GM21526 (cell line): ENCODE measurements around the gene POLR1B.
A peak's percentile ranks its signal among the peaks of the same experiment; 100 is the strongest.
"Not testable (repeated sequence)": the region's sequence is repeated elsewhere in the genome, so short reads cannot be mapped to it uniquely, and the experiment has no call there.

Experiments
- ATAC-seq: cut with Tn5 transposase; IDR thresholded peaks from one replicate; pipeline ENCODE4 v1.9.1; 2021; ENCODE audit warnings: moderate library complexity; ENCODE audit not compliant: unreplicated experiment, low FRiP score

POLR1B gene, protein sequence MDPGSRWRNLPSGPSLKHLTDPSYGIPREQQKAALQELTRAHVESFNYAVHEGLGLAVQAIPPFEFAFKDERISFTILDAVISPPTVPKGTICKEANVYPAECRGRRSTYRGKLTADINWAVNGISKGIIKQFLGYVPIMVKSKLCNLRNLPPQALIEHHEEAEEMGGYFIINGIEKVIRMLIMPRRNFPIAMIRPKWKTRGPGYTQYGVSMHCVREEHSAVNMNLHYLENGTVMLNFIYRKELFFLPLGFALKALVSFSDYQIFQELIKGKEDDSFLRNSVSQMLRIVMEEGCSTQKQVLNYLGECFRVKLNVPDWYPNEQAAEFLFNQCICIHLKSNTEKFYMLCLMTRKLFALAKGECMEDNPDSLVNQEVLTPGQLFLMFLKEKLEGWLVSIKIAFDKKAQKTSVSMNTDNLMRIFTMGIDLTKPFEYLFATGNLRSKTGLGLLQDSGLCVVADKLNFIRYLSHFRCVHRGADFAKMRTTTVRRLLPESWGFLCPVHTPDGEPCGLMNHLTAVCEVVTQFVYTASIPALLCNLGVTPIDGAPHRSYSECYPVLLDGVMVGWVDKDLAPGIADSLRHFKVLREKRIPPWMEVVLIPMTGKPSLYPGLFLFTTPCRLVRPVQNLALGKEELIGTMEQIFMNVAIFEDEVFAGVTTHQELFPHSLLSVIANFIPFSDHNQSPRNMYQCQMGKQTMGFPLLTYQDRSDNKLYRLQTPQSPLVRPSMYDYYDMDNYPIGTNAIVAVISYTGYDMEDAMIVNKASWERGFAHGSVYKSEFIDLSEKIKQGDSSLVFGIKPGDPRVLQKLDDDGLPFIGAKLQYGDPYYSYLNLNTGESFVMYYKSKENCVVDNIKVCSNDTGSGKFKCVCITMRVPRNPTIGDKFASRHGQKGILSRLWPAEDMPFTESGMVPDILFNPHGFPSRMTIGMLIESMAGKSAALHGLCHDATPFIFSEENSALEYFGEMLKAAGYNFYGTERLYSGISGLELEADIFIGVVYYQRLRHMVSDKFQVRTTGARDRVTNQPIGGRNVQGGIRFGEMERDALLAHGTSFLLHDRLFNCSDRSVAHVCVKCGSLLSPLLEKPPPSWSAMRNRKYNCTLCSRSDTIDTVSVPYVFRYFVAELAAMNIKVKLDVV

GRCh38 chr2:112542123-112542983, at the start of gene POLR1B:
Gene POLR1B, plus strand, starts transcription at chr2:112542465. Its CDS starts 30 bp downstream, at chr2:112542495.
- peak; percentile 80 for ATAC-seq

DNA sequence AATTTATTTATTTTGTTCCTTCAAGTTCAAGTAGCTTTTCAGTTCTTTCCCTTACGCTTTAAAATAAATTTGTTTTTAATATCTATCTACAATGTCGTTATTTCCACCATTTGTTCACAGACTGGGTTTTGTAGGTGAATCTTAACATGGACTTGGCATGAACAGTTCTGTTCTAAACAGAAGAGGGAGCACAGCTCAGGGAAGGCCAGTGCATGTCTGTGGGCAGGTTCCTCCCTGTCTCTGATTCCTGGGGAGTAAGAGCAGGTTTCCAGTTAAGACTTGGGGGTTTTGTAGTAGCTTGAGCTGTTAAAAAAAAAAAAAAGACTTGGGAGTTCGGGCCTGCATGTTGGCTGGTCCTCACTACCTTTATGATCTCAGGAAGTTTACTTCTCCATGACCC, 49.2 kb upstream of the POLR1B start:
- no peak for ATAC-seq

DNA sequence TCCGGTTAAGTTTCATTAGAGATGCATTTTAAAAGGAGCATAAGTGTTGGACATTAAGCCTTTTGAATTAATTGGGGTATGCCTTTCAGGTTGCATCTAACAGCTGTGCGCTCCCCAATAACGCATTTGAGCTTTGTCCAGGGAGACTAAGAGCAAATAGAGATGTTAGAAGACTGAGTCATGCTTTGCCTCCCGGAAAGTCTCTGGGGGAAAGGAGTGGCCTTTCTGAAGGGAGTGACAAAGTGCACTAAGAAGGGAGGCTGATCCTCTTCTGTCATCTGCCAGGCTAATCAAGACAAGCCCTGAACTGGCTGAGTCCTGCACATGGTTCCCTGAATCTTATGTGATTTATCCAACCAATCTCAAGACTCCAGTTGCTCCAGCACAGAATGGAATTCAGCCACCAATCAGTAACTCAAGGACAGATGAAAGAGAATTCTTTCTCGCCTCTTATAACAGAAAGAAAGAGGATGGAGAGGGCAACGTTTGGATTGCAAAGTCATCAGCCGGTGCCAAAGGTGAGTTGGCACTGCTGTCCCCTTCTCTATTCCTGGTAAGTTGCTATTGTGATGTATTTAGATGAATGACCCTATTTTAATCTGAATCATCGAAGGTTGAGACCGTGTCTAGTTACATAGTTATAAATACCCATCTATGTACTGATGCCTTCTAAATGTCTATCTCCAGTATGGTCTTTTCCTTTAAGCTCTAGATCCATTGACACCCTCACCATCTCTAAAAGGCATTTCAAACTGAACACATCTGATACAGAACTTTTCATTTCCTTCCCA, 48.2 kb upstream of the POLR1B start:
- no peak for ATAC-seq

GRCh38 chr2:112494828-112495227, 47.4 kb upstream of the POLR1B start:
- ATAC-seq: no peak

- not testable (repeated sequence) for ATAC-seq
Measured at GRCh38 chr2:112495878-112496277, 46.4 kb upstream of the POLR1B start.

DNA sequence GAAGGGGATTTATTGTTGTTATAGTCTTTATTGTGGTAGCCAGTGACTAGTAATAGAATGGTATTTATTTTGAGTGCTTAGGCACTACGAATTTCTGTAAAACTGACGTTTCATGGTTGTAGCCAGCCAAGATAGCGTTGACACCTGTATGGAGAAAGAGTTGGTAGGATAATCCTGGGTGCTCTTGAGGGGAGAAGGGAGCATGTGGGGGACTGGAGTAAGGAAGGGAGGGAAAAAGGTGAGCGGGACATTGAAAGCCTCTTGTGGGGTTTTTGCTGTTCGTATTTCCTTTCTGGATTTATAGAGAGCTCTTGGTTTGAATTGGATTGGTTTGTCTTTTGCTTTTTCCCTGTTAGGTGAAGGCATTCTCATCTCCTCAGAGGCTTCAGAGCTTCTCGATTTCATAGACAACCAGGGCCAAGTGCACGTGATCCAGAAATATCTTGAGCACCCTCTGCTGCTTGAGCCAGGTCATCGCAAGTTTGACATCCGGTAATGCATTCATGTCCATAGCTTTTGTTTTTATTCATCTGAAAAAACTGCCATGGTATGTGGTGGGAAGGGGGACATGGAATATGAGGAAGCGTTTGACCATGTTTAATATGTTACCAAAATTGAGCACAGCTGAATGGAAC, 41.3 kb upstream of the POLR1B start:
- ATAC-seq: not testable (repeated sequence)

DNA sequence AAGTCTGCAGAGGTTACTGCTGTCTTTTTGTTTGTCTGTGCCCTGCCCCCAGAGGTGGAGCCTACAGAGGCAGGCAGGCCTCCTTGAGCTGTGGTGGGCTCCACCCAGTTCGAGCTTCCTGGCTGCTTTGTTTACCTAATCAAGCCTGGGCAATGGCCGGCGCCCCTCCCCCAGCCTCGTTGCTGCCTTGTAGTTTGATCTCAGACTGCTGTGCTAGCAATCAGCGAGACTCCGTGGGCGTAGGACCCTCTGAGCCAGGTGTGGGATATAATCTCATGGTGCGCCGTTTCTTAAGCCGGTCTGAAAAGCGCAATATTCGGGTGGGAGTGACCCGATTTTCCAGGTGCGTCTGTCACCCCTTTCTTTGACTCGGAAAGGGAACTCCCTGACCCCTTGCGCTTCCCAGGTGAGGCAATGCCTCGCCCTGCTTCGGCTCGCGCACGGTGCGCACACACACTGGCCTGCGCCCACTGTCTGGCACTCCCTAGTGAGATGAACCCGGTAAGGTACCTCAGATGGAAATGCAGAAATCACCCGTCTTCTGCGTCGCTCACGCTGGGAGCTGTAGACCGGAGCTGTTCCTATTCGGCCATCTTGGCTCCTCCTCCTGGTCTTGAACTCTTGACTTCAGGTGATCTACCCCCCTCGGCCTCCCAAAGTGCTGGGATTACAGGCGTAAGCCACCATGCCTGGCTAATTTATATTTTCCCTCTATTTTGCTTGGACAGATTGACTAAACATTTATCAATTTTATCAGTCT, 32.8 kb upstream of the POLR1B start:
- not testable (repeated sequence) for ATAC-seq

DNA sequence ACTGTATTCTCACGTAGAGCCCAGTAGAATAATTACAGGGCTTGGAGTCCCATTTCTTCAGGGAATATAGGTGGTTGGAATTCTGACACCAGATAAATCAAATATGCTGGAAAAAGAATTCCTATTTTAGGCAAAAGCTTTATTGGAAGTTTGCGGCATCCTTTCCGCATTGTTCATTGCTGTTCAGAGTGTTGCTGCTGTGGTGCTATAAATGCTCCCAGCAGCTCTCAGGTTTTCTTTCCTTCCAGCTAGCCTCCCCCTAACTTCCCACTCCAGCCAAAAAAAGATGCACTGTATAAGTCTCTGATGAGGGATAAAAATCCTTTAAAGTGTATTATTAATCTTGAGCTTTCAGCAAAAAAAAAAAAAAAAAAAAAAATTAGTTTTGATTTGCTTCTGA, 25.5 kb upstream of the POLR1B start:
- ATAC-seq: no peak

DNA sequence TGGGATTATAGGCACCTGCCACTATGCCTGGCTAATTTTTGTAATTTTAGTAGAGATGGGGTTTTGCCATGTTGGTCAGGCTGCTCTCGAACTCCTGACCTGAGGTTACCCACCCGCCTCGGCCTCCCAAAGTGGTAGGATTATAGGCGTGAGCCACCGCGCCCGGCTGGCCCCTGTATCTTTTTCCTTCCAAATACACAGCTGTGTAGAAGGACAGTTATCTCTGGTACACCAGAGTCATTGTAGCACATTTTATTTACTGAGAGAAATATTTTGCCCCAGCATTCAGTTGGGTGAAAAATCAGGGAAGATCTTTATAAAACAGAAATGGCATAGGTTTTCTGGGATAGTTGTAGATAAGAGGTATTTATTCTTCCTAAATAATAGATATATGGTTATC, 23.5 kb upstream of the POLR1B start:
- ATAC-seq: no peak

GRCh38 chr2:112519506-112519905, 22.8 kb upstream of the POLR1B start:
- no peak for ATAC-seq

- no peak for ATAC-seq
Measured at GRCh38 chr2:112520234-112520783, 22.0 kb upstream of the POLR1B start.

DNA sequence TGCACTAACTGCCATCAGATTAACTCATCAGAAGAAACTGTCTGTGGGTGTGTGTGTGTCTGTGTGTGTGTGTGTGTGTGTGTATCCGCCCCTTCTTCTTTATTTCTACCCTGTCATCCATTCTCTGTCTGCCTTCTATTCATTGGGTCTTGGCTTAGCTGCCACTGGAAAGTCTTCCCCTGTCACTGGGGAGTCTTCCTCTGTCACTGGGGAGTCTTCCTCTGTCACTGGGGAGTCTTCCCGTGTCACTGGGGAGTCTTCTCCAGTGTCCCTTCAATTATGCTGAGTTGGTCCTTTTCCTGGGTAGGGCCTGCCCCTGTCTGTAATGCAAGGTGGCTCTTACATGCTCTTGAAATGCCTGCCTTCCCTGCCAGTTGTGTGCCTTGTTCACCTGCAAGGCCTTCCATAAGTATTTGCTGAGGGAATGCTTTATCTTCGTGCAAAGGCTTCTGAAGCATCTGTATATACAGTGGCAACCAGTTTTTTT, 18.9 kb upstream of the POLR1B start:
- ATAC-seq: no peak

DNA sequence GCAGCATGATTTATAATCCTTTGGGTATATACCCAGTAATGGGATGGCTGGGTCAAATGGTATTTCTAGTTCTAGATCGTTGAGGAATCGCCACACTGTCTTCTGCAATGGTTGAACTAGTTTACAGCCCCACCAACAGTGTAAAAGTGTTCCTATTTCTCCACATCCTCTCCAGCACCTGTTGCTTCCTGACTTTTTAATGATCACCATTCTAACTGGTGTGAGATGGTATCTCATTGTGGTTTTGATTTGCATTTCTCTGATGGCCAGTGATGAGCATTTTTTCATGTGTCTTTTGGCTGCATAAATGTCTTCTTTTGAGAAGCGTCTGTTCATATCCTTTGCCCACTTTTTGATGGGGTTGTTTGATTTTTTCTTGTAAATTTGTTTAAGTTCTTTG, 18.0 kb upstream of the POLR1B start:
- ATAC-seq: not testable (repeated sequence)

- no peak for ATAC-seq
Measured at GRCh38 chr2:112528541-112528940, 13.7 kb upstream of the POLR1B start.

GRCh38 chr2:112529757-112530156, 12.5 kb upstream of the POLR1B start:
- ATAC-seq: no peak

GRCh38 chr2:112530728-112531127, 11.5 kb upstream of the POLR1B start:
- ATAC-seq: no peak

DNA sequence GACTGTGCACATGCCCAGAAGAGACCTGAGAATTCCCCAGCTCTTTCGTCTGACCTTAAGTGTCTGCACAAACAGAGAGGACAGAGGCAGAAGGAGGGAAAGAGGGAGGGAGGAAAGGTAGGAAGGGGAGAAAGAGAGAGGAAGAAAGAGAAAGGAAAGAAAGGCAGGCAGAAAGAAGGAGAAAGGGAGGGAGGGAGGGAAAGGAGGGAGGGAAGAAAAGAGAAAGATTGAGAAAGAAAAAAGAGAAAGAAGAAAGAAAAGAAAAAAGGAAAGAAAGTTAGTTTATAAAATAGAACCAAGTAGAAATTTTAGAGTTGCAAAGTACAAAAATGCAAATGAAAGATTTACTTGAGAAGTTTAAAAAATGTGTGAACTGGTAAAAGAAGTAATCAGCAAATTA, 7.4 kb upstream of the POLR1B start:
- ATAC-seq: no peak

DNA sequence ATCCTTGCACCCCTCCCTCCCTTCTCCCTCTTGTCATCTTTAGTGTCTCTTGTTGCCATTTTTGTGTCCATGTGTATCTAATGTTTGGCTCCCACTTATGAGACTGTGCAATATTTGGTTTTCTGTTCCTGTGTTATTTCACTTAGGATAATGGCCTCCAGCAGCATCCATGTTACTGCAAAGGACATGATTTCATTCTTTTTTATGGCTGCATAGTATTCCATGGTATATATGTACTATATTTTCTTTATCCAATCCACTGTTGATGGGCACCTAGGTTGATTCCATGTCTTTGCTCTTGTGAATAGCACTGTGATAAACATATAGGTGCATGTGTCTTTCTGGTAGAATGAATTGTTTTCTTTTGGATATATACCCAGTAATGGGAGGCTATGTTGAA, 5.6 kb upstream of the POLR1B start:
- not testable (repeated sequence) for ATAC-seq
